ENCODE results near the gene DCPS.

DNA sequence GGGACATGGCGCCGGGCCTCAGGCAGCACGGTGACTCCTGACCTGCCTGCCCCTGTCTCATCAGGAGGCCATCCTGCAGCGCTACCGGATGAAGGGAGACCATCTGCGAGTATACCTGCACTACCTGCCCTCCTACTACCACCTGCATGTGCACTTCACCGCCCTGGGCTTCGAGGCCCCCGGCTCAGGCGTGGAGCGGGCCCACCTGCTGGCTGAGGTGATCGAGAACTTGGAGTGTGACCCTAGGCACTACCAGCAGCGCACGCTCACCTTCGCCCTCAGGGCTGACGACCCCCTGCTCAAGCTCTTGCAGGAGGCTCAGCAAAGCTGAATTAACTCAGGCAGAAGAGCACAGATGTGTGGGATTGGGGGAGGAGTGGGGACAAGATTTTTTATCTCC lies 41.4 kb downstream of the DCPS start:
- no peak for TF ChIP-seq POLR2AphosphoS5 (IDR thresholded peaks at IDR 0.05)
- TF ChIP-seq, protein P1, sequence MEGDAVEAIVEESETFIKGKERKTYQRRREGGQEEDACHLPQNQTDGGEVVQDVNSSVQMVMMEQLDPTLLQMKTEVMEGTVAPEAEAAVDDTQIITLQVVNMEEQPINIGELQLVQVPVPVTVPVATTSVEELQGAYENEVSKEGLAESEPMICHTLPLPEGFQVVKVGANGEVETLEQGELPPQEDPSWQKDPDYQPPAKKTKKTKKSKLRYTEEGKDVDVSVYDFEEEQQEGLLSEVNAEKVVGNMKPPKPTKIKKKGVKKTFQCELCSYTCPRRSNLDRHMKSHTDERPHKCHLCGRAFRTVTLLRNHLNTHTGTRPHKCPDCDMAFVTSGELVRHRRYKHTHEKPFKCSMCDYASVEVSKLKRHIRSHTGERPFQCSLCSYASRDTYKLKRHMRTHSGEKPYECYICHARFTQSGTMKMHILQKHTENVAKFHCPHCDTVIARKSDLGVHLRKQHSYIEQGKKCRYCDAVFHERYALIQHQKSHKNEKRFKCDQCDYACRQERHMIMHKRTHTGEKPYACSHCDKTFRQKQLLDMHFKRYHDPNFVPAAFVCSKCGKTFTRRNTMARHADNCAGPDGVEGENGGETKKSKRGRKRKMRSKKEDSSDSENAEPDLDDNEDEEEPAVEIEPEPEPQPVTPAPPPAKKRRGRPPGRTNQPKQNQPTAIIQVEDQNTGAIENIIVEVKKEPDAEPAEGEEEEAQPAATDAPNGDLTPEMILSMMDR (IDR thresholded peaks at IDR 0.05) = no peak
